ENCODE data around the gene AREG.
A peak's percentile ranks its signal among the peaks of the same experiment; 100 is the strongest.

AREG gene

DNA sequence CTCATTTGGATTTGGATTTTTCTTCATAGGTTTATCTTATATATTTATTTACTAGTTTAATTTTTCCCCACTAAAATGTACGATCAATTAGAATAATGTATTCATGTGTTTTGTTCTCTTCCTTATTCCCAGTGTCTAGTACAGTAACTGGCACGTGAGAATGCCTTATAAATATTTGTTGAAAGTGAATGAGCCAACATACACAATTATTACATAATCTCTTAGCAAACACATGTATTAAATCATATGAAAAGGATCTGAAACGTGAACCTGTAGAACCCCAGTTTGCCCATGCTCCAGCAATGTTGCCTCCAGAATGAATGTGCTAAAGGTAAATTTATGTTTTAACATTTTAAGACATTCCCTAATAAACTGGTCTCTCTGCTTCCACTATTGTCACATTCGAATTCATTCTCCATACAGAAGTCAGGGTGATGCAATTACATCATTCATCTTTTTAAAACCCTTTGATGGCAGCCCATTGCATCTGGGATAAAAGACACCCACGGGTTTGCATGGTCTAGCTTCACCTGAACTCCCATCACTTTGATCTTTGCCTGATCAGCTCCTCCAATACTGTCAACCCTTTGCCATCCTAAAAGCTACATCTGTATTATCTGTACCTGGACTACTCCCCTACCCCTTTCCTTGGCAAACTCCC is 30.7 kb upstream of the AREG start:
- Mint-ChIP-seq H3K27ac (peak overlapping the region; percentile 52), H3K4me1 (peaks cover 12% of the 10 kb centered on the region), H3K4me3 (no peak overlapping the region), H3K27me3 (ENCODE audit: low read depth, poor library complexity) (peaks cover 4% of the 10 kb centered on the region), H3K9me3 (no peaks in the 10 kb centered on the region), H3K36me3 (ENCODE audit: low read depth) (no peaks in the 10 kb centered on the region)
- no peak for DNase-seq
- TF ChIP-seq, protein P1, sequence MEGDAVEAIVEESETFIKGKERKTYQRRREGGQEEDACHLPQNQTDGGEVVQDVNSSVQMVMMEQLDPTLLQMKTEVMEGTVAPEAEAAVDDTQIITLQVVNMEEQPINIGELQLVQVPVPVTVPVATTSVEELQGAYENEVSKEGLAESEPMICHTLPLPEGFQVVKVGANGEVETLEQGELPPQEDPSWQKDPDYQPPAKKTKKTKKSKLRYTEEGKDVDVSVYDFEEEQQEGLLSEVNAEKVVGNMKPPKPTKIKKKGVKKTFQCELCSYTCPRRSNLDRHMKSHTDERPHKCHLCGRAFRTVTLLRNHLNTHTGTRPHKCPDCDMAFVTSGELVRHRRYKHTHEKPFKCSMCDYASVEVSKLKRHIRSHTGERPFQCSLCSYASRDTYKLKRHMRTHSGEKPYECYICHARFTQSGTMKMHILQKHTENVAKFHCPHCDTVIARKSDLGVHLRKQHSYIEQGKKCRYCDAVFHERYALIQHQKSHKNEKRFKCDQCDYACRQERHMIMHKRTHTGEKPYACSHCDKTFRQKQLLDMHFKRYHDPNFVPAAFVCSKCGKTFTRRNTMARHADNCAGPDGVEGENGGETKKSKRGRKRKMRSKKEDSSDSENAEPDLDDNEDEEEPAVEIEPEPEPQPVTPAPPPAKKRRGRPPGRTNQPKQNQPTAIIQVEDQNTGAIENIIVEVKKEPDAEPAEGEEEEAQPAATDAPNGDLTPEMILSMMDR (IDR thresholded peaks at IDR 0.05) = no peak

DNA sequence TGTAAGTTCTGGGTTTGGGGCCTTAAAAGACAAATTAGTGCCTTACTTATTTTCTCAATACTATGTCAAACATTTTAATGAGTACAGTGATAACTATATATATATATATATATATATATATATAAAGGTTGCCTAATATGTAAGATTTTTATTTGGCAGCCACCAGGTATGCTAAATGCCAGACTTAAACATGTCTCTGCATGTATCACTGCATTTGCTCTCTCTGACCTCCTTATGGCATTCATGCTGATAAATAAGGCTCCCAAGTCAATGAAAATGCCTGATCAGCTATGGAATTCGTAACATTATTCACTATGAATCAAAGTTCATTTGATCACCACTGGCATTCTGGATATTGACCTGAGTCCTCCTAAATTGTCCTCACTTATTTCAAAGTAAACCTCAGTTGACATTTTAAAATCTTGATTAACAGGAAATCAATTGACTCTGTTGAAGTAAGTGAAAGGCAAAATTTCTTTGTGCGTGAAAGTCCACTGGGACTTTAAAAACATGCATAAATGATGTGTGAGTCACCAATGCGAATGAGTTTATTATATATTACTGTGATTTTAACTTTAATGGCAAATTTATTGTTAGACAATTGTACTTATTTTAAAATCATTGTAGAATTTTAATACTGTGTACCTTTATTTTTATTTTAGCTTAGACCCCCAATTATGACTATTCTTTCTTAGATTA is 29.2 kb upstream of the AREG start:
- TF ChIP-seq, protein P1 (IDR thresholded peaks at IDR 0.05) = no peak
- DNase-seq = no peak
- H3K27me3 Mint-ChIP-seq (ENCODE audit: low read depth, poor library complexity) = peaks cover 4% of the 10 kb centered on the region
- H3K36me3 Mint-ChIP-seq (ENCODE audit: low read depth) = no peaks in the 10 kb centered on the region
- peaks cover 6% of the 10 kb centered on the region for H3K9me3 Mint-ChIP-seq
- H3K27ac Mint-ChIP-seq = no peak overlapping the region
- H3K4me1 Mint-ChIP-seq = peaks cover 3% of the 10 kb centered on the region
- H3K4me3 Mint-ChIP-seq = no peak overlapping the region

DNA sequence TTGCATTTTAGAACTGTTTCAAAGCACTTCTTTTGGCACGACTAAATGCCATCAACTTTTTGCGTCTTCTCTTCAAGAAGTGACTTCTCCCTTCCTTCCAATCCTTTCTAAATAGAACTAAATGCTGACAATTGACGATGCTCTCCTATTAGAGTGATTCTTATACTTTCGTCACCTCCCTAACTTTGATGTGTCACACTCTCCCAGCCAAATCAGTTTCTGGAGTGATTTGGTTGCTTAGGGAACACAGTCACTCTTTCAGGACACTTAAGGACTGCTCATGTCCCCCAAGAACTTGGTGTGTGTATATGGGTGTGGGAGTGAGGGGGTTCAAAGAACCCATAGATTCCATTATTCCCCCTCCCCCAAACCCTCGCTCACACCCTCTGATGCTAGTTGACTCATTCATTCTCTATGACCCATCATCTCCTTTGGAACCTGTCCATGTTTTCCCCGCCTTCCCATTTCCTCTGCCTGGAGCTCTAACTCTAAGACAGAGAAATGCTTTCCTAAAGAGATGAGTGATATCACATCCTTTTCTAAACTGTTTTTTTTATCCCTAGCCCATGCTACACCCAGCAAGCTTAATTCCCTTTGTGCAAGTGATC is 26.8 kb upstream of the AREG start:
- DNase-seq = no peak
- Mint-ChIP-seq H3K36me3 (ENCODE audit: low read depth) (no peaks in the 10 kb centered on the region), H3K27me3 (ENCODE audit: low read depth, poor library complexity) (peaks cover 4% of the 10 kb centered on the region), H3K27ac (no peak overlapping the region), H3K4me3 (no peak overlapping the region), H3K4me1 (no peaks in the 10 kb centered on the region), H3K9me3 (peaks cover 6% of the 10 kb centered on the region)
- TF ChIP-seq, protein P1 (IDR thresholded peaks at IDR 0.05) = no peak

DNA sequence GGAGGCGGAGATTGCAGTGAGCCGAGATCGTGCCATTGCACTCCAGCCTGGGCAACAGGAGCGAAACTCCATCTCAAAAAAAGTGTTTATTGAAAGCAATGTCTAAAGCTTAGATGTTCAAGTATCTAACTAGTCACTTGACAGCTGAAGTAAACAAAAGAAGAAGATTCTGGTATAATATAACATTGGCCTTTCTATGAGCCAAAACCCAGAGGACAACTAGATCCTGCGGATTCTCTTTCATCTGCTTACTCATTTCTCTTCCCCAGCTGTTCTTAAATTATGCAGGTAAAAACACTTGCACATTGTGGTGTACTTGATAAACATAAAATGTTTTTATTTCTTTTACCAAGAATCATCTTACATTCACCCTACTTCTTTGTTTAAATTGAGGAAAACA is 24.1 kb upstream of the AREG start:
- peaks cover 6% of the 10 kb centered on the region for H3K27me3 Mint-ChIP-seq (ENCODE audit: low read depth, poor library complexity)
- H3K27ac Mint-ChIP-seq = no peak overlapping the region
- DNase-seq = no peak
- no peaks in the 10 kb centered on the region for H3K36me3 Mint-ChIP-seq (ENCODE audit: low read depth)
- TF ChIP-seq, protein P1 (IDR thresholded peaks at IDR 0.05) = no peak
- H3K4me3 Mint-ChIP-seq = no peak overlapping the region
- H3K9me3 Mint-ChIP-seq = peaks cover 6% of the 10 kb centered on the region
- H3K4me1 Mint-ChIP-seq = no peaks in the 10 kb centered on the region

DNA sequence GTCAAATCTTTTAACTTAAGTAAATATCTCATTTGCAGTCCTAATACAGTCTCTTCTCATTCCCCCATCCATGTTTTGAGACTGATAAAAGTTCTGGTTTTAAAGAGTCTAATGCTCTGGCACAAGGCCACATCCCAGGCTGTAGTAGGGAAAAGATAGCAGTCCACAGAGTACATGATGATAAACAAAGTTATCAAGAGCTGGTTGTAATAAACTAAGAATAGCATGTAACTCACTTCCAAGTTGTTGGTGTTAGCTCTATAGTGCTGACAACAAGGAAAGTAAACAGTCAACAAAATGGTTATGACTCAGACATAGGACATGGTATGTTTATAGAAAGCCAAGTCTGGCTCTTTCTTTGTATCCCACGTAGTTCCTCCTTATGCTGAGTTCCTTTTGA is 21.8 kb upstream of the AREG start:
- no peaks in the 10 kb centered on the region for H3K4me1 Mint-ChIP-seq
- no peaks in the 10 kb centered on the region for H3K36me3 Mint-ChIP-seq (ENCODE audit: low read depth)
- no peak for DNase-seq
- TF ChIP-seq, protein P1 (IDR thresholded peaks at IDR 0.05) = no peak
- no peak overlapping the region for H3K27ac Mint-ChIP-seq
- H3K27me3 Mint-ChIP-seq (ENCODE audit: low read depth, poor library complexity) = peaks cover 6% of the 10 kb centered on the region
- H3K9me3 Mint-ChIP-seq = peaks cover 6% of the 10 kb centered on the region
- H3K4me3 Mint-ChIP-seq = no peak overlapping the region

Measured in nephron progenitor cell (in vitro differentiated cells).